ENCODE measurements around the gene WDR93.
"Not testable (repeated sequence)": the region's sequence is repeated elsewhere in the genome, so short reads cannot be mapped to it uniquely, and the experiment has no call there.

The WDR93 gene

DNA sequence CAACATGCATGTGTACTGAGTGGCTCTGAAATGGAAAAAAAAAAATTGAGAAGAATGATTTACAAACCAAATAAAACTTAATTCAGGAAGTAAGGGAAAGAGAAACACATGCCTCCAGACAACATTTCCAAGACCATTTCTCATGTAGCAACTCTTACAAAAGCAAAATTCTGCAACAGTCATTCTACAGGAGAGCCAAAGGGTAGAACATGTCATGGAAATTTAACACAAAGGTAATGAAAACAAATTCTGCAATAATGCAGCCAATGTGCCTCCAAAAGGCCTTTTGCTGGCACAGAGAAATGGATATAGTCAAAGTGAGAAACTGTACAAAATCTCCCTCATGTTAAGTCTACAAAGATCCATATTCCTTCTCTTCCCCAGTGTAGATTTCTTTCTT, 4.1 kb upstream of the WDR93 start (continued):
- TF ChIP-seq, protein P1, sequence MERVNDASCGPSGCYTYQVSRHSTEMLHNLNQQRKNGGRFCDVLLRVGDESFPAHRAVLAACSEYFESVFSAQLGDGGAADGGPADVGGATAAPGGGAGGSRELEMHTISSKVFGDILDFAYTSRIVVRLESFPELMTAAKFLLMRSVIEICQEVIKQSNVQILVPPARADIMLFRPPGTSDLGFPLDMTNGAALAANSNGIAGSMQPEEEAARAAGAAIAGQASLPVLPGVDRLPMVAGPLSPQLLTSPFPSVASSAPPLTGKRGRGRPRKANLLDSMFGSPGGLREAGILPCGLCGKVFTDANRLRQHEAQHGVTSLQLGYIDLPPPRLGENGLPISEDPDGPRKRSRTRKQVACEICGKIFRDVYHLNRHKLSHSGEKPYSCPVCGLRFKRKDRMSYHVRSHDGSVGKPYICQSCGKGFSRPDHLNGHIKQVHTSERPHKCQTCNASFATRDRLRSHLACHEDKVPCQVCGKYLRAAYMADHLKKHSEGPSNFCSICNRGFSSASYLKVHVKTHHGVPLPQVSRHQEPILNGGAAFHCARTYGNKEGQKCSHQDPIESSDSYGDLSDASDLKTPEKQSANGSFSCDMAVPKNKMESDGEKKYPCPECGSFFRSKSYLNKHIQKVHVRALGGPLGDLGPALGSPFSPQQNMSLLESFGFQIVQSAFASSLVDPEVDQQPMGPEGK (CRISPR knock-in tag; IDR thresholded peaks at IDR 0.05; ENCODE audit: borderline replicate concordance): no peak

DNA sequence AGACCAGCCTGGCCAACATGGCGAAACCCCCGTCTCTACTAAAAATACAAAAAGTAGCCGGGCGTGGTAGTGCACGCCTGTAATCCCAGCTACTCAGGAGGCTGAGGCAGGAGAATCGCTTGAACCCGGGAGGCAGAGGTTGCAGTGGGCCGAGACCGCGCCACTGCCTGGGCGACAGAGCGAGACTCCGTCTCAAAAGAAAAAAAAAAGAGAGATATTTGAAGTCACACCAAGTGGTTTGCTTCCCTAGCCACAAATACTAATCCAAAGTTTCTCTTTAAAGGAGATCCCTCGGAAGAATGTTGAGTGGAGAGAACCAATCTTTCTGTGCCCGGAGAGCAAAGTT, 708 bp upstream of the WDR93 start:
- ATAC-seq: not testable (repeated sequence)

DNA sequence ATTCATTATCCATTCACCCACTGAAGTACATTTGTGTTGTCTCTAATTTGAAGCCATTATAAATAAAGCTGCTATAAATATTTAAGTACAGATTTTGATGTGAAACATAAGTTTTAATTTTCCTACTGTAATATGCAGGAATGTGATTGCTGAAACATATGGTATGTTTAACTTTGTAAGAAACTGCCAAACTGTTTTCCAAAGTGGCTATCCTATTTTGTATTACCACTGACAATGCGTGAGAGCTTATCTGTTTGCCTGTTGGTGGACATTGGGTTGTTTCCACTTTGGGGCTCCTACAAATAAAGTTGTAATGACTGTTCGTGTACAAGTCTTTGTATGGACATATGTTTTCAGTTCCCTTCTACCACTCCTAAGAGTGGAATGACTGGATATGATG, 2.5 kb downstream of the WDR93 start:
- no peak for ATAC-seq

DNA sequence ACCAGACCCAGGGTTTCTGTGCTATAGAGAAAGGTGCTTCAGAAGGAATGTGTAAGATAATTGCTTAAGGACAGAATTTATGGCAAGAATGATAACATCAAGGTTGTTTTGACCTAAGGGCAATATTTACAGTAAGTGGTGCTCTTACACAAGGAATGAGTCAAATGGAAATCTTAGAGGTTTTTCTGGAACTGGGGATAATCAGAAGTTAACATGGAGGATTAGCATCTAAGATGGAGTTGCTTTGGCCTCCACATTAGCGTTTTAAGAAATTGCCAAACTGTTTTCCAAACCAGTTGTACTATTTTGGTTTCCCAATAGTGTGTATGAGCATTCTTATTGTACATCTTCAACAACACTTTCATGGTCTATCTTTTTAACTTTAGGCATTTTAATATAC, 3.1 kb downstream of the WDR93 start:
- ATAC-seq: no peak
- TF ChIP-seq SNAI2 (CRISPR knock-in tag; IDR thresholded peaks at IDR 0.05): no peak
- no peak for TF ChIP-seq RARB (CRISPR knock-in tag; IDR thresholded peaks at IDR 0.05)
- no peak for TF ChIP-seq TOX (CRISPR knock-in tag; IDR thresholded peaks at IDR 0.05; ENCODE audit: borderline replicate concordance)
- no peak for TF ChIP-seq ZNF565 (CRISPR knock-in tag; conservative IDR thresholded peaks at IDR 0.05; ENCODE audit: low read depth)
- no peak for TF ChIP-seq ESRRG (CRISPR knock-in tag; IDR thresholded peaks at IDR 0.05)
- TF ChIP-seq, protein P2, sequence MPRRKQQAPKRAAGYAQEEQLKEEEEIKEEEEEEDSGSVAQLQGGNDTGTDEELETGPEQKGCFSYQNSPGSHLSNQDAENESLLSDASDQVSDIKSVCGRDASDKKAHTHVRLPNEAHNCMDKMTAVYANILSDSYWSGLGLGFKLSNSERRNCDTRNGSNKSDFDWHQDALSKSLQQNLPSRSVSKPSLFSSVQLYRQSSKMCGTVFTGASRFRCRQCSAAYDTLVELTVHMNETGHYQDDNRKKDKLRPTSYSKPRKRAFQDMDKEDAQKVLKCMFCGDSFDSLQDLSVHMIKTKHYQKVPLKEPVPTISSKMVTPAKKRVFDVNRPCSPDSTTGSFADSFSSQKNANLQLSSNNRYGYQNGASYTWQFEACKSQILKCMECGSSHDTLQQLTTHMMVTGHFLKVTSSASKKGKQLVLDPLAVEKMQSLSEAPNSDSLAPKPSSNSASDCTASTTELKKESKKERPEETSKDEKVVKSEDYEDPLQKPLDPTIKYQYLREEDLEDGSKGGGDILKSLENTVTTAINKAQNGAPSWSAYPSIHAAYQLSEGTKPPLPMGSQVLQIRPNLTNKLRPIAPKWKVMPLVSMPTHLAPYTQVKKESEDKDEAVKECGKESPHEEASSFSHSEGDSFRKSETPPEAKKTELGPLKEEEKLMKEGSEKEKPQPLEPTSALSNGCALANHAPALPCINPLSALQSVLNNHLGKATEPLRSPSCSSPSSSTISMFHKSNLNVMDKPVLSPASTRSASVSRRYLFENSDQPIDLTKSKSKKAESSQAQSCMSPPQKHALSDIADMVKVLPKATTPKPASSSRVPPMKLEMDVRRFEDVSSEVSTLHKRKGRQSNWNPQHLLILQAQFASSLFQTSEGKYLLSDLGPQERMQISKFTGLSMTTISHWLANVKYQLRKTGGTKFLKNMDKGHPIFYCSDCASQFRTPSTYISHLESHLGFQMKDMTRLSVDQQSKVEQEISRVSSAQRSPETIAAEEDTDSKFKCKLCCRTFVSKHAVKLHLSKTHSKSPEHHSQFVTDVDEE (CRISPR knock-in tag; IDR thresholded peaks at IDR 0.05): no peak
- TF ChIP-seq OSR1 (CRISPR knock-in tag; IDR thresholded peaks at IDR 0.05): no peak
- TF ChIP-seq ZNF70 (CRISPR knock-in tag; IDR thresholded peaks at IDR 0.05): no peak
- TF ChIP-seq TCF4 (CRISPR knock-in tag; IDR thresholded peaks at IDR 0.05; ENCODE audit: borderline replicate concordance): no peak
- no peak for TF ChIP-seq ZC3H10 (CRISPR knock-in tag; IDR thresholded peaks at IDR 0.05)
- no peak for TF ChIP-seq CSDC2 (CRISPR knock-in tag; IDR thresholded peaks at IDR 0.05)

More for the DNA sequence above, 2.5 kb downstream of the WDR93 start:
- TF ChIP-seq RARB (CRISPR knock-in tag; IDR thresholded peaks at IDR 0.05): no peak
- TF ChIP-seq, protein P3, sequence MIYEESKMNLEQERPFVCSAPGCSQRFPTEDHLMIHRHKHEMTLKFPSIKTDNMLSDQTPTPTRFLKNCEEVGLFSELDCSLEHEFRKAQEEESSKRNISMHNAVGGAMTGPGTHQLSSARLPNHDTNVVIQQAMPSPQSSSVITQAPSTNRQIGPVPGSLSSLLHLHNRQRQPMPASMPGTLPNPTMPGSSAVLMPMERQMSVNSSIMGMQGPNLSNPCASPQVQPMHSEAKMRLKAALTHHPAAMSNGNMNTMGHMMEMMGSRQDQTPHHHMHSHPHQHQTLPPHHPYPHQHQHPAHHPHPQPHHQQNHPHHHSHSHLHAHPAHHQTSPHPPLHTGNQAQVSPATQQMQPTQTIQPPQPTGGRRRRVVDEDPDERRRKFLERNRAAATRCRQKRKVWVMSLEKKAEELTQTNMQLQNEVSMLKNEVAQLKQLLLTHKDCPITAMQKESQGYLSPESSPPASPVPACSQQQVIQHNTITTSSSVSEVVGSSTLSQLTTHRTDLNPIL (CRISPR knock-in tag; IDR thresholded peaks at IDR 0.05; ENCODE audit: low read depth): no peak
- no peak for TF ChIP-seq ZFP3 (CRISPR knock-in tag; IDR thresholded peaks at IDR 0.05)
- TF ChIP-seq ZNF70 (CRISPR knock-in tag; IDR thresholded peaks at IDR 0.05): no peak
- TF ChIP-seq BACH2 (CRISPR knock-in tag; IDR thresholded peaks at IDR 0.05; ENCODE audit: borderline replicate concordance): no peak
- TF ChIP-seq ZNF8 (CRISPR knock-in tag; IDR thresholded peaks at IDR 0.05): no peak
- no peak for TF ChIP-seq GLIS3 (CRISPR knock-in tag; IDR thresholded peaks at IDR 0.05)
- TF ChIP-seq ZNF565 (CRISPR knock-in tag; conservative IDR thresholded peaks at IDR 0.05; ENCODE audit: low read depth): no peak
- TF ChIP-seq ISL1 (CRISPR knock-in tag; IDR thresholded peaks at IDR 0.05): no peak
- no peak for TF ChIP-seq ESRRG (CRISPR knock-in tag; IDR thresholded peaks at IDR 0.05)
- TF ChIP-seq TOX (CRISPR knock-in tag; IDR thresholded peaks at IDR 0.05; ENCODE audit: borderline replicate concordance): no peak
- no peak for TF ChIP-seq ZC3H10 (CRISPR knock-in tag; IDR thresholded peaks at IDR 0.05)
- no peak for TF ChIP-seq OSR1 (CRISPR knock-in tag; IDR thresholded peaks at IDR 0.05)
- TF ChIP-seq, protein P4, sequence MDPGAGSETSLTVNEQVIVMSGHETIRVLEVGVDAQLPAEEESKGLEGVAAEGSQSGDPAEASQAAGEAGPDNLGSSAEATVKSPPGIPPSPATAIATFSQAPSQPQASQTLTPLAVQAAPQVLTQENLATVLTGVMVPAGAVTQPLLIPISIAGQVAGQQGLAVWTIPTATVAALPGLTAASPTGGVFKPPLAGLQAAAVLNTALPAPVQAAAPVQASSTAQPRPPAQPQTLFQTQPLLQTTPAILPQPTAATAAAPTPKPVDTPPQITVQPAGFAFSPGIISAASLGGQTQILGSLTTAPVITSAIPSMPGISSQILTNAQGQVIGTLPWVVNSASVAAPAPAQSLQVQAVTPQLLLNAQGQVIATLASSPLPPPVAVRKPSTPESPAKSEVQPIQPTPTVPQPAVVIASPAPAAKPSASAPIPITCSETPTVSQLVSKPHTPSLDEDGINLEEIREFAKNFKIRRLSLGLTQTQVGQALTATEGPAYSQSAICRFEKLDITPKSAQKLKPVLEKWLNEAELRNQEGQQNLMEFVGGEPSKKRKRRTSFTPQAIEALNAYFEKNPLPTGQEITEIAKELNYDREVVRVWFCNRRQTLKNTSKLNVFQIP (CRISPR knock-in tag; IDR thresholded peaks at IDR 0.05; ENCODE audit: borderline replicate concordance, low read depth): no peak
- TF ChIP-seq PPARA (CRISPR knock-in tag; IDR thresholded peaks at IDR 0.05; ENCODE audit: borderline replicate concordance): no peak
- TF ChIP-seq ARNTL (CRISPR knock-in tag; IDR thresholded peaks at IDR 0.05; ENCODE audit: borderline replicate concordance, low read depth): no peak
- no peak for TF ChIP-seq SNAI2 (CRISPR knock-in tag; IDR thresholded peaks at IDR 0.05)
- TF ChIP-seq, protein P5, sequence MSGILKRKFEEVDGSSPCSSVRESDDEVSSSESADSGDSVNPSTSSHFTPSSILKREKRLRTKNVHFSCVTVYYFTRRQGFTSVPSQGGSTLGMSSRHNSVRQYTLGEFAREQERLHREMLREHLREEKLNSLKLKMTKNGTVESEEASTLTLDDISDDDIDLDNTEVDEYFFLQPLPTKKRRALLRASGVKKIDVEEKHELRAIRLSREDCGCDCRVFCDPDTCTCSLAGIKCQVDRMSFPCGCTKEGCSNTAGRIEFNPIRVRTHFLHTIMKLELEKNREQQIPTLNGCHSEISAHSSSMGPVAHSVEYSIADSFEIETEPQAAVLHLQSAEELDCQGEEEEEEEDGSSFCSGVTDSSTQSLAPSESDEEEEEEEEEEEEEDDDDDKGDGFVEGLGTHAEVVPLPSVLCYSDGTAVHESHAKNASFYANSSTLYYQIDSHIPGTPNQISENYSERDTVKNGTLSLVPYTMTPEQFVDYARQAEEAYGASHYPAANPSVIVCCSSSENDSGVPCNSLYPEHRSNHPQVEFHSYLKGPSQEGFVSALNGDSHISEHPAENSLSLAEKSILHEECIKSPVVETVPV (CRISPR knock-in tag; IDR thresholded peaks at IDR 0.05): no peak

All from SK-N-SH treated with all-trans-retinoic acid at 6 μM for 48 hours (cell line).